K562 (cell line): ENCODE results near the gene ARHGAP22. TPM values are rescaled to one million over a fixed set of nuclear protein-coding genes. Genes with fewer than 3 reads are reported as not detected.

Source experiments
- CXXC5 ChIP-seq: fragments of 250-450 bp; sonication (Bioruptor Pico); IDR thresholded peaks from 2 replicates; pipeline ENCODE4 v1.8.0; 2022; ENCODE audit warnings: inconsistent platforms, mild to moderate bottlenecking, moderate library complexity
- SETDB1 ChIP-seq: IDR thresholded peaks from one replicate; pipeline ENCODE4 v1.6.1; 2012; ENCODE audit warnings: low read length, control low read depth, inconsistent platforms
- ZNF324 ChIP-seq: fragments of 250-450 bp; sonication (Bioruptor Pico); IDR thresholded peaks from 2 replicates; pipeline ENCODE4 v1.4.0; 2020; ENCODE audit warnings: mild to moderate bottlenecking
- ZNF431 ChIP-seq: sonication (generic); formaldehyde crosslinking; IDR thresholded peaks from 2 replicates; pipeline ENCODE4 v1.8.0; 2022; ENCODE audit warnings: mild to moderate bottlenecking, missing genetic modification reagents
- polyA plus RNA-seq, 8 experiments: library from polyadenylated mRNA; depleted of rRNA in 4 of 8; stranded (reverse) in 5 of 8; unstranded in 3 of 8; fragments of >200 nt; fragmentation: Nextera tagmentation in 2 of 8; fragmentation: Illumina TruSeq in 1 of 8; extraction: Ambion mirVana in 2 of 8; extraction: Trizol in 1 of 8; gene quantifications; 2 replicates each; pipeline versions ENCODE4 v1.2.1 to v1.2.3, GENCODE V29; 2011 to 2014; ENCODE audit warnings: inconsistent platforms in 1 of 8, missing spikeins in 1 of 8
- total RNA-seq, 7 experiments: library from RNA; depleted of rRNA in 6 of 7; stranded (reverse); fragments of >200 nt in 6 of 7; fragmentation: Illumina TruSeq in 2 of 7; extraction: Trizol in 2 of 7; gene quantifications; 2 replicates each; pipeline versions ENCODE4 v1.2.1 to v1.2.3, GENCODE V29; 2011 to 2021; ENCODE audit warnings: low replicate concordance in 1 of 7
- TF ChIP-seq, protein P1 (sequence below): IDR thresholded peaks from 3 replicates; pipeline ENCODE4 v1.6.1; 2011; ENCODE audit warnings: borderline replicate concordance, mild to moderate bottlenecking, moderate library complexity; ENCODE audit not compliant: insufficient read length; ENCODE audit errors: extremely low read depth
- TF ChIP-seq, protein P2 (sequence below): sonication (generic); formaldehyde crosslinking; IDR thresholded peaks from 2 replicates; pipeline ENCODE4 v1.8.1; 2022; ENCODE audit warnings: missing genetic modification reagents
- TF ChIP-seq, protein P3 (sequence below): fragments of 150-350 bp; IDR thresholded peaks from 2 replicates; pipeline ENCODE4 v1.6.1; 2014; ENCODE audit warnings: low read depth, mild to moderate bottlenecking, low read length, borderline replicate concordance

The ARHGAP22 gene
- total and polyA plus RNA-seq, 9 of the 15 experiments (the other 6 are each of a cell fraction or from before 2014, with no cell fraction given): 1.3 to 28.1 (median 12.7) TPM

DNA sequence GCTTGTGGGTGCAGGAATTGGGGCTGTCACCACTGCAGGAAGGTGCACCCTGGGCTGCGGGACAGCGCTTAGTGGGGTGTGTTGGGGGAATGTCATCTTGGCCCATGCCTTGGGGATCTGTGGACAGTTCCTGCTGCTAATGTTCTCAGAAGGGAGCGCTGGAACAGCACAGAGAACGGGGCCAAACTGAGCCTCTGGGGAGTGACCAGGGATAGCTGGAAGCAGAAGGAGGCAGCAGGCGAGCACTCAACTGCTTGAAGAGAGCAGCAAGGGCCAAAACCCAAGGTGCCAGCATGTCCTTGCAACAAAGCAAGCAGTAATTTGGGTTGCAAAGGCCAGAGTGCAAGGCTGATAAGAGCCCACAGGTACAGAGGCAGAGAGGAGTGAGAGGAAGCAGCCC, 48.5 kb upstream of the ARHGAP22 start (continued):
- TF ChIP-seq CXXC5 (CRISPR knock-in tag): no peak
- TF ChIP-seq, protein P1, sequence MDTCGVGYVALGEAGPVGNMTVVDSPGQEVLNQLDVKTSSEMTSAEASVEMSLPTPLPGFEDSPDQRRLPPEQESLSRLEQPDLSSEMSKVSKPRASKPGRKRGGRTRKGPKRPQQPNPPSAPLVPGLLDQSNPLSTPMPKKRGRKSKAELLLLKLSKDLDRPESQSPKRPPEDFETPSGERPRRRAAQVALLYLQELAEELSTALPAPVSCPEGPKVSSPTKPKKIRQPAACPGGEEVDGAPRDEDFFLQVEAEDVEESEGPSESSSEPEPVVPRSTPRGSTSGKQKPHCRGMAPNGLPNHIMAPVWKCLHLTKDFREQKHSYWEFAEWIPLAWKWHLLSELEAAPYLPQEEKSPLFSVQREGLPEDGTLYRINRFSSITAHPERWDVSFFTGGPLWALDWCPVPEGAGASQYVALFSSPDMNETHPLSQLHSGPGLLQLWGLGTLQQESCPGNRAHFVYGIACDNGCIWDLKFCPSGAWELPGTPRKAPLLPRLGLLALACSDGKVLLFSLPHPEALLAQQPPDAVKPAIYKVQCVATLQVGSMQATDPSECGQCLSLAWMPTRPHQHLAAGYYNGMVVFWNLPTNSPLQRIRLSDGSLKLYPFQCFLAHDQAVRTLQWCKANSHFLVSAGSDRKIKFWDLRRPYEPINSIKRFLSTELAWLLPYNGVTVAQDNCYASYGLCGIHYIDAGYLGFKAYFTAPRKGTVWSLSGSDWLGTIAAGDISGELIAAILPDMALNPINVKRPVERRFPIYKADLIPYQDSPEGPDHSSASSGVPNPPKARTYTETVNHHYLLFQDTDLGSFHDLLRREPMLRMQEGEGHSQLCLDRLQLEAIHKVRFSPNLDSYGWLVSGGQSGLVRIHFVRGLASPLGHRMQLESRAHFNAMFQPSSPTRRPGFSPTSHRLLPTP: no peak
- no peak for TF ChIP-seq ZNF431 (CRISPR knock-in tag)
- TF ChIP-seq, protein P2, sequence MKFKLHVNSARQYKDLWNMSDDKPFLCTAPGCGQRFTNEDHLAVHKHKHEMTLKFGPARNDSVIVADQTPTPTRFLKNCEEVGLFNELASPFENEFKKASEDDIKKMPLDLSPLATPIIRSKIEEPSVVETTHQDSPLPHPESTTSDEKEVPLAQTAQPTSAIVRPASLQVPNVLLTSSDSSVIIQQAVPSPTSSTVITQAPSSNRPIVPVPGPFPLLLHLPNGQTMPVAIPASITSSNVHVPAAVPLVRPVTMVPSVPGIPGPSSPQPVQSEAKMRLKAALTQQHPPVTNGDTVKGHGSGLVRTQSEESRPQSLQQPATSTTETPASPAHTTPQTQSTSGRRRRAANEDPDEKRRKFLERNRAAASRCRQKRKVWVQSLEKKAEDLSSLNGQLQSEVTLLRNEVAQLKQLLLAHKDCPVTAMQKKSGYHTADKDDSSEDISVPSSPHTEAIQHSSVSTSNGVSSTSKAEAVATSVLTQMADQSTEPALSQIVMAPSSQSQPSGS: no peak
- no peak for TF ChIP-seq SETDB1
- TF ChIP-seq ZNF324: no peak
- TF ChIP-seq, protein P3, sequence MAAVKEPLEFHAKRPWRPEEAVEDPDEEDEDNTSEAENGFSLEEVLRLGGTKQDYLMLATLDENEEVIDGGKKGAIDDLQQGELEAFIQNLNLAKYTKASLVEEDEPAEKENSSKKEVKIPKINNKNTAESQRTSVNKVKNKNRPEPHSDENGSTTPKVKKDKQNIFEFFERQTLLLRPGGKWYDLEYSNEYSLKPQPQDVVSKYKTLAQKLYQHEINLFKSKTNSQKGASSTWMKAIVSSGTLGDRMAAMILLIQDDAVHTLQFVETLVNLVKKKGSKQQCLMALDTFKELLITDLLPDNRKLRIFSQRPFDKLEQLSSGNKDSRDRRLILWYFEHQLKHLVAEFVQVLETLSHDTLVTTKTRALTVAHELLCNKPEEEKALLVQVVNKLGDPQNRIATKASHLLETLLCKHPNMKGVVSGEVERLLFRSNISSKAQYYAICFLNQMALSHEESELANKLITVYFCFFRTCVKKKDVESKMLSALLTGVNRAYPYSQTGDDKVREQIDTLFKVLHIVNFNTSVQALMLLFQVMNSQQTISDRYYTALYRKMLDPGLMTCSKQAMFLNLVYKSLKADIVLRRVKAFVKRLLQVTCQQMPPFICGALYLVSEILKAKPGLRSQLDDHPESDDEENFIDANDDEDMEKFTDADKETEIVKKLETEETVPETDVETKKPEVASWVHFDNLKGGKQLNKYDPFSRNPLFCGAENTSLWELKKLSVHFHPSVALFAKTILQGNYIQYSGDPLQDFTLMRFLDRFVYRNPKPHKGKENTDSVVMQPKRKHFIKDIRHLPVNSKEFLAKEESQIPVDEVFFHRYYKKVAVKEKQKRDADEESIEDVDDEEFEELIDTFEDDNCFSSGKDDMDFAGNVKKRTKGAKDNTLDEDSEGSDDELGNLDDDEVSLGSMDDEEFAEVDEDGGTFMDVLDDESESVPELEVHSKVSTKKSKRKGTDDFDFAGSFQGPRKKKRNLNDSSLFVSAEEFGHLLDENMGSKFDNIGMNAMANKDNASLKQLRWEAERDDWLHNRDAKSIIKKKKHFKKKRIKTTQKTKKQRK: no peak
